ENCODE measurements around the gene GALNTL6.

Gene GALNTL6

GRCh38 chr4:172142281-172142741, 329.1 kb downstream of the GALNTL6 start:
- no peak overlapping the region for H2AK5ac ChIP-seq (ENCODE audit: low read length, severe bottlenecking)
- H3K4me2 ChIP-seq (ENCODE audit: low read length, poor library complexity, severe bottlenecking), result no peak overlapping the region
- no peak overlapping the region for H4K91ac ChIP-seq (ENCODE audit: low read length)
- no peak overlapping the region for H2BK15ac ChIP-seq (ENCODE audit: low read depth, poor library complexity, severe bottlenecking)
- no peak overlapping the region for H3K18ac ChIP-seq (ENCODE audit: low read depth in 1 of 2, low read length in 2 of 2)
- H3K79me1 ChIP-seq (replicated peaks; ENCODE audit: low read length, poor library complexity, severe bottlenecking), result no peaks in the 10 kb centered on the region
- no peak overlapping the region for H2BK5ac ChIP-seq (ENCODE audit: low read depth, low read length, poor library complexity, severe bottlenecking)
- peak; percentile 44 for DNase-seq
- 21% methylated on average over 1 of the region's 2 CpGs for WGBS
- H3K27ac ChIP-seq (ENCODE audit: low read length, poor library complexity, severe bottlenecking), result no peak overlapping the region
- no peaks in the 10 kb centered on the region for H3K9me3 ChIP-seq (ENCODE audit: control insufficient read depth, low read length)
- no peak overlapping the region for H2BK12ac ChIP-seq (ENCODE audit: low read length in 2 of 2)
- H3K4me3 ChIP-seq (ENCODE audit: insufficient read depth in 1 of 2, low read depth in 1 of 2, low read length in 2 of 2), result no peak overlapping the region
- H3K36me3 ChIP-seq (ENCODE audit: control insufficient read depth in 1 of 2, insufficient read depth in 2 of 2, low read depth in 1 of 2, low read length in 2 of 2), result no peaks in the 10 kb centered on the region
- no peak overlapping the region for H3K23ac ChIP-seq (ENCODE audit: low read length in 2 of 2)
- H4K8ac ChIP-seq (ENCODE audit: low read length), result no peak overlapping the region
- H2BK120ac ChIP-seq (ENCODE audit: low read depth, low read length), result no peak overlapping the region
- no peak overlapping the region for H3K14ac ChIP-seq (ENCODE audit: low read length in 2 of 2)
- H3K4me1 ChIP-seq (ENCODE audit: control insufficient read depth, insufficient read depth, low read depth, low read length), result no peaks in the 10 kb centered on the region
- no peak overlapping the region for H3K9ac ChIP-seq (ENCODE audit: low read length)
- H3K4ac ChIP-seq (ENCODE audit: low read depth in 1 of 2, low read length in 2 of 2), result no peak overlapping the region
- H2AFZ ChIP-seq (ENCODE audit: low read depth, low read length), result no peak overlapping the region
- H3K27me3 ChIP-seq (ENCODE audit: control insufficient read depth in 1 of 2, insufficient read depth in 1 of 2, low read length in 2 of 2), result no peaks in the 10 kb centered on the region

DNA sequence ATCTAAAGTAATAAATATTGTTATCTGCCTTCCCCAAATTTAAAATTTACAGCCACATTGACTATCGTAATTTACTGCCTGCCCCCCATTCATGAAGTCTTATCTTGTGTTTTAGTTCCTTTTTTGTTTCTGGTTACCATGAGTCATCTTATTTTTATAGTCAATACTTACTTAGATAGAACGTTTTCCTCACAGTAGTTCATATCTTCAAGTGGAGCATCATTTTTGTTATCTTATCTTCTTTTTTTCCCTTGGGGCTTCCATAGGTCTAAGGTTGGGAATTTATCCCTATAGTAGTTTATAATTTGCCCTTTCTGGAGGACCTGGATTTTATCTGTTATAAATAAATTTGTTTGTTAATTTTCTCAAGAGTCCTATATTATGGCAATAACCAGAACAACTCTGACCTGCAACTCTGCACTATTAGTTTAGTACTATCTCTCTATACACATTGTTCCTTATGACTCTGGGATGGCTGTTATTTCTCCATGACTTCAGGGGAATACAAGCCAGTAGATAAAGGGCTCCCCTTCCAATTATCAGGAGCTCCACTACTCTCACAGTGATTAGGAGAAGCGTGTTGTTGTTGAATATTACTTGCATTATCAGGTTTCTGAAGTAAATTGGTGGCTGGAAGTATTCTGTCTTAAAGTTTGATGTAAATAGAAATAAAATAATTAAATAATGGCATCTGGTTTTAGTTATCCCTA, 330.6 kb downstream of the GALNTL6 start:
- no peak overlapping the region for H2BK5ac ChIP-seq (ENCODE audit: low read depth, low read length, poor library complexity, severe bottlenecking)
- H4K91ac ChIP-seq (ENCODE audit: low read length), result no peak overlapping the region
- H3K27me3 ChIP-seq (ENCODE audit: control insufficient read depth in 1 of 2, insufficient read depth in 1 of 2, low read length in 2 of 2), result no peaks in the 10 kb centered on the region
- no peak overlapping the region for H2BK12ac ChIP-seq (ENCODE audit: low read length in 2 of 2)
- H3K9ac ChIP-seq (ENCODE audit: low read length), result no peak overlapping the region
- no peak overlapping the region for H2BK15ac ChIP-seq (ENCODE audit: low read depth, poor library complexity, severe bottlenecking)
- no peak overlapping the region for H3K27ac ChIP-seq (ENCODE audit: low read length, poor library complexity, severe bottlenecking)
- H2BK120ac ChIP-seq (ENCODE audit: low read depth, low read length), result no peak overlapping the region
- H3K4me3 ChIP-seq (ENCODE audit: insufficient read depth in 1 of 2, low read depth in 1 of 2, low read length in 2 of 2), result no peak overlapping the region
- no peaks in the 10 kb centered on the region for H3K4me1 ChIP-seq (ENCODE audit: control insufficient read depth, insufficient read depth, low read depth, low read length)
- H3K79me1 ChIP-seq (replicated peaks; ENCODE audit: low read length, poor library complexity, severe bottlenecking), result no peaks in the 10 kb centered on the region
- H3K9me3 ChIP-seq (ENCODE audit: control insufficient read depth, low read length), result no peaks in the 10 kb centered on the region
- H4K8ac ChIP-seq (ENCODE audit: low read length), result no peak overlapping the region
- H3K36me3 ChIP-seq (ENCODE audit: control insufficient read depth in 1 of 2, insufficient read depth in 2 of 2, low read depth in 1 of 2, low read length in 2 of 2), result no peaks in the 10 kb centered on the region
- no peak overlapping the region for H2AFZ ChIP-seq (ENCODE audit: low read depth, low read length)
- no peak overlapping the region for H2AK5ac ChIP-seq (ENCODE audit: low read length, severe bottlenecking)
- H3K14ac ChIP-seq (ENCODE audit: low read length in 2 of 2), result no peak overlapping the region
- H3K23ac ChIP-seq (ENCODE audit: low read length in 2 of 2), result no peak overlapping the region
- no peak overlapping the region for H3K18ac ChIP-seq (ENCODE audit: low read depth in 1 of 2, low read length in 2 of 2)
- DNase-seq, result peak; percentile 22
- no CpG with 5 or more reads among the region's 3 CpGs for WGBS
- no peak overlapping the region for H3K4ac ChIP-seq (ENCODE audit: low read depth in 1 of 2, low read length in 2 of 2)
- no peak overlapping the region for H3K4me2 ChIP-seq (ENCODE audit: low read length, poor library complexity, severe bottlenecking)

DNA sequence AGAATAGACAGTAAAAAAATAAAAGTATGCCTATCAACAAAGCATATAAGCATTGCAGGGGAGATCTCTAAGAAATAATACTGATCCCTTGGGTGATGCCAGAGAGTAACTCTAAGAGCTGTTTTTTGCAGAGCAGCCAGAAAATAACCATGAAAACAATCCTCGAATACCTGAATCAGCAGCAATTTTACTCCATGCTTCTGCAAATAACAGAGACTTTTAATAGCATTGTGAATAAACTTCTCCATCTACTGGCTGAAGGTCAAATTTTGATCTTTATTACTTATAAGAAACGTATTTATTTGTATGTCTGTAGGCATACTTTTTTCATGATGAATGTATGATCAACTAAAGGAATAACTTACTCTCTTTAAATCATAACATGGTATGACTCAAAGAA, 334.5 kb downstream of the GALNTL6 start:
- Histone ChIP-seq H2AK5ac (ENCODE audit: low read length, severe bottlenecking) (no peak overlapping the region), H3K4me2 (ENCODE audit: low read length, poor library complexity, severe bottlenecking) (no peak overlapping the region), H4K8ac (ENCODE audit: low read length) (no peak overlapping the region), H3K79me1 (replicated peaks; ENCODE audit: low read length, poor library complexity, severe bottlenecking) (no peaks in the 10 kb centered on the region), H3K4me1 (ENCODE audit: control insufficient read depth, insufficient read depth, low read depth, low read length) (no peaks in the 10 kb centered on the region), H3K4ac (ENCODE audit: low read depth in 1 of 2, low read length in 2 of 2) (no peak overlapping the region), H2BK120ac (ENCODE audit: low read depth, low read length) (no peak overlapping the region), H2BK15ac (ENCODE audit: low read depth, poor library complexity, severe bottlenecking) (no peak overlapping the region), H3K36me3 (ENCODE audit: control insufficient read depth in 1 of 2, insufficient read depth in 2 of 2, low read depth in 1 of 2, low read length in 2 of 2) (no peaks in the 10 kb centered on the region), H2BK12ac (ENCODE audit: low read length in 2 of 2) (no peak overlapping the region), H2AFZ (ENCODE audit: low read depth, low read length) (no peak overlapping the region), H3K23ac (ENCODE audit: low read length in 2 of 2) (no peak overlapping the region), H3K27me3 (ENCODE audit: control insufficient read depth in 1 of 2, insufficient read depth in 1 of 2, low read length in 2 of 2) (no peaks in the 10 kb centered on the region), H3K27ac (ENCODE audit: low read length, poor library complexity, severe bottlenecking) (no peak overlapping the region), H3K9me3 (ENCODE audit: control insufficient read depth, low read length) (no peaks in the 10 kb centered on the region), H4K91ac (ENCODE audit: low read length) (no peak overlapping the region), H3K4me3 (ENCODE audit: insufficient read depth in 1 of 2, low read depth in 1 of 2, low read length in 2 of 2) (no peak overlapping the region), H3K18ac (ENCODE audit: low read depth in 1 of 2, low read length in 2 of 2) (no peak overlapping the region), H3K9ac (ENCODE audit: low read length) (no peak overlapping the region), H3K14ac (ENCODE audit: low read length in 2 of 2) (no peak overlapping the region), H2BK5ac (ENCODE audit: low read depth, low read length, poor library complexity, severe bottlenecking) (no peak overlapping the region)
- WGBS, result 80% methylated on average over 1 of the region's 2 CpGs
- DNase-seq, result no peak

GRCh38 chr4:172149329-172149728, 336.1 kb downstream of the GALNTL6 start:
- Histone ChIP-seq H2BK12ac (ENCODE audit: low read length in 2 of 2) (no peak overlapping the region), H3K4ac (ENCODE audit: low read depth in 1 of 2, low read length in 2 of 2) (no peak overlapping the region), H3K23ac (ENCODE audit: low read length in 2 of 2) (no peak overlapping the region), H4K8ac (ENCODE audit: low read length) (no peak overlapping the region), H3K27ac (ENCODE audit: low read length, poor library complexity, severe bottlenecking) (no peak overlapping the region), H2BK5ac (ENCODE audit: low read depth, low read length, poor library complexity, severe bottlenecking) (no peak overlapping the region), H2AFZ (ENCODE audit: low read depth, low read length) (no peak overlapping the region), H3K4me1 (ENCODE audit: control insufficient read depth, insufficient read depth, low read depth, low read length) (no peaks in the 10 kb centered on the region), H3K36me3 (ENCODE audit: control insufficient read depth in 1 of 2, insufficient read depth in 2 of 2, low read depth in 1 of 2, low read length in 2 of 2) (no peaks in the 10 kb centered on the region), H3K27me3 (ENCODE audit: control insufficient read depth in 1 of 2, insufficient read depth in 1 of 2, low read length in 2 of 2) (no peaks in the 10 kb centered on the region), H3K4me3 (ENCODE audit: insufficient read depth in 1 of 2, low read depth in 1 of 2, low read length in 2 of 2) (no peak overlapping the region), H2BK120ac (ENCODE audit: low read depth, low read length) (no peak overlapping the region), H2AK5ac (ENCODE audit: low read length, severe bottlenecking) (no peak overlapping the region), H3K9ac (ENCODE audit: low read length) (no peak overlapping the region), H3K4me2 (ENCODE audit: low read length, poor library complexity, severe bottlenecking) (no peak overlapping the region), H3K79me1 (replicated peaks; ENCODE audit: low read length, poor library complexity, severe bottlenecking) (no peaks in the 10 kb centered on the region), H3K18ac (ENCODE audit: low read depth in 1 of 2, low read length in 2 of 2) (no peak overlapping the region), H2BK15ac (ENCODE audit: low read depth, poor library complexity, severe bottlenecking) (no peak overlapping the region), H3K14ac (ENCODE audit: low read length in 2 of 2) (no peak overlapping the region), H3K9me3 (ENCODE audit: control insufficient read depth, low read length) (no peaks in the 10 kb centered on the region), H4K91ac (ENCODE audit: low read length) (no peak overlapping the region)
- WGBS, result 64% methylated on average over 5 of the region's 5 CpGs
- no peak for DNase-seq
